Skin of body (tissue), 2 donors: ENCODE data around the gene FBXL14. TPM values are rescaled to one million over a fixed set of nuclear protein-coding genes. Genes with fewer than 3 reads are reported as not detected.

ENCODE experiments used
- DNase-seq: peaks from one replicate; lab custom pipeline; 2025; lab: John Stamatoyannopoulos, UW
- total RNA-seq: library from RNA; depleted of rRNA; stranded (reverse); fragments of >200 nt; gene quantifications from one replicate; pipeline ENCODE4 v1.2.3, GENCODE V29; 2014

Gene FBXL14, protein sequence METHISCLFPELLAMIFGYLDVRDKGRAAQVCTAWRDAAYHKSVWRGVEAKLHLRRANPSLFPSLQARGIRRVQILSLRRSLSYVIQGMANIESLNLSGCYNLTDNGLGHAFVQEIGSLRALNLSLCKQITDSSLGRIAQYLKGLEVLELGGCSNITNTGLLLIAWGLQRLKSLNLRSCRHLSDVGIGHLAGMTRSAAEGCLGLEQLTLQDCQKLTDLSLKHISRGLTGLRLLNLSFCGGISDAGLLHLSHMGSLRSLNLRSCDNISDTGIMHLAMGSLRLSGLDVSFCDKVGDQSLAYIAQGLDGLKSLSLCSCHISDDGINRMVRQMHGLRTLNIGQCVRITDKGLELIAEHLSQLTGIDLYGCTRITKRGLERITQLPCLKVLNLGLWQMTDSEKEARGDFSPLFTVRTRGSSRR
- total RNA-seq = 4.8 TPM

- peak; percentile 81 for DNase-seq
Measured at GRCh38 chr12:1594261-1595025, at the start of gene FBXL14. TSS of gene FBXL14 (minus strand) at chr12:1594581. CDS start at chr12:1594066, 515 bp downstream.

GRCh38 chr12:1643905-1644533 is 49.6 kb upstream of the FBXL14 start:
- DNase-seq = no peak

DNA sequence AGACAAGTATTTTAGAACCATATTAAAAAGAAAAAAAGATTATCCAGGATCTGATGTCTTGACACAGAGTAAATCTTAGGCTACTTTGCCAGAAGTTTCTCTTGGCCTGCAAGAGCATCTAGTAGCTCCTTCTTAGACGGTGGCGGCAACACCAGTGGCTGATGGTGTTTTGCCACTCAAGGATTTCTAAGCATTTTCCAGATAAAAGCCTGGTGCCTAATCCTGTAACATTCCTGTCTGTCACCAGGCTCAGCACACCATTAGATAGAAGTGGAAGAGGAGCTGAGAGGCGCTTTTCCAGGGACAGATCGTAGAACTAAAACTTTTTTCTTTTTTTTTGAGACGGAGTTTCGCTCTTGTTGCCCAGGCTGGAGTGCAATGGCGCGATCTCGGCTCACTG is 48.7 kb upstream of the FBXL14 start:
- no peak for DNase-seq

DNA sequence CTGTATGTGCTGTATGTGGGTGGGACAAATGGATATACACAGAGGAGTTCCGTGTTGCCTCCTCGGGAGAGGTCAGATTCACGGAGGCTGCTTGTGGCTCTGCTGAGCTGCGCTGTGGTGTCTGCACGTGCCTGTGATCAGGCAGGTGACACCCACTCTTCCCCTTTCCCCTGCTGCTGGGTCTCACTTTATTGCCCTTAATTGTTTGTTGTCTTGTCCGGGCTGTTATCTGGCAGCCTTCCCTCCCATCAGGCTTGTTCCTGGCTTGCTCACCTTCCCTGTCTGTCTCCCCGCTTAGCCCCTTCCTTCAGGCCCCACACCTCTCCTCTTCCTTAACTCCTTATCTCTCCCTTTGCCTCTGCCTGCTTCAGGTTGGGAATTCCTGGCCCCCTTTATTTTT is 48.1 kb upstream of the FBXL14 start:
- DNase-seq = no peak

DNA sequence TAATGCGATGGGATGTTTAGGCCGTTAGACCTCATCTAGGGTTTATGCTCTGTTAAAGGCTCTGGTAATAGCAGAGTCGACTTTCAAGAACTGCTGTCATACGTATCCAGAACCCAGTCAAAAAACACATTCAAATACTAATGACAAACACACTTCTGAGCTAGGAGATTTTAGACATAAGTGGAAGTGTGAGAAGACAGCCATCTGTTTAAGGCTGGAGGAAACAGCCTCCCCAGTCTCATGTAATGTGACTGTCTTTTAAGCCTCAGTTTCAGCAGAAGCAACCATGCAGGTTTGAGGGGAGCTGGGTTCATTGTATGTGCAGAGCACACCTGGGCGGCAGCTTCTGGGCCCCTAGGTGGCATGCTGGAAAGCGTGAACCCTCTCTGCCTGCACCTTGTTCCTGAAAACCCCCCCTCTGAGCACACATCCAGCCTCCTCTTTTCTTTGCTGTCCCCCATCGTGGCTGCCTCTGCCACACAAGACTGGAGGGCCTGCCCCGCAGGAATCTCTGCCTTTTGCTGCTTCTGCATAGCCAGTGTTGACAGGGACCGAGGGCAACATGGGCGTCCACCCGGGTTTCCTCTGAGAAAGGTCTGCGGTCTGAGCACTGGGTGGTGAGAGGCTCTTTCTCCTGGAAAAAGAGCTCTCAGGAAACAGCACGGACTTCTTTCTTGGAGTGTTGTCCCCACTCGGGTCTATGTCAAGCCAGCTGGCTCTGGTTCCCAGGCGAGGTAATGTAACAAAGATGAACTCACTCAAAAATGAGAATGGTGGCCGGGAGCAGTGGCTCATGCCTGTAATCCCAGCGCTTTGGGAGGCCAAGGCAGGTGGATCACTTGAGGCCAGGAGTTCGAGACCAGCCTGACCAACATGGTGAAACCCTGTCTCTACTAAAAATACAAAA is 46.2 kb upstream of the FBXL14 start:
- no peak for DNase-seq

DNA sequence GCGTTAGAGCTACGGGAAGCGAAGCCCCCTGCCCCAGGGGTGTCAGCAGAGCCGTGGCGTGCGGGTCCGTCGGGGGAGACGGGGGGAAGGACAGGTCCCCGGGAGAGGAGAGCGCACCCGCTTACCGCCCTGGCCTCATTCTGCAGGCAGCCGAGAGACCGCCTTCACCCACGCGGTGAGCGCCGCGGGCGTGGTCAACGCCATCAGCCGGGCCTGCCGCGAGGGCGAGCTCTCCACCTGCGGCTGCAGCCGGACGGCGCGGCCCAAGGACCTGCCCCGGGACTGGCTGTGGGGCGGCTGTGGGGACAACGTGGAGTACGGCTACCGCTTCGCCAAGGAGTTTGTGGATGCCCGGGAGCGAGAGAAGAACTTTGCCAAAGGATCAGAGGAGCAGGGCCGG is 45.2 kb upstream of the FBXL14 start:
- no peak for DNase-seq

DNA sequence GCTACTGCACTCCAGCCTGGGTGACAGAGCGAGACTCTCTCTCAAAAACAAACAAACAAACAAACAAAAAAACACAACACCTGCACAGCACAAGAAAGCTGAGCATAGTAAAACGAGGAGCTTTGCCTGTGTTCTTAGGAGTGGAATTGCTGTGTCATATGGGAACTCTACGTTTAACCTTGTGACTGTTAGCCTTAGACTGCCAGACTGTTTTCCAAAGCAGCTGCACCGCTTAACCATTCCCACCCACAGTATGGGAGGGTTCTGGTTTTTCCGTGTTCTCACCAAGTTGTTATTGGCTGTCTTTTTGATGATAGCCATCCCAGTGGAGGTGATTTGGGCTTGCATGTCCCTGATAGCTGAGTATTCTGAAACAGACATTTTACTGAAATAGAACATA is 43.8 kb upstream of the FBXL14 start:
- no peak for DNase-seq

DNA sequence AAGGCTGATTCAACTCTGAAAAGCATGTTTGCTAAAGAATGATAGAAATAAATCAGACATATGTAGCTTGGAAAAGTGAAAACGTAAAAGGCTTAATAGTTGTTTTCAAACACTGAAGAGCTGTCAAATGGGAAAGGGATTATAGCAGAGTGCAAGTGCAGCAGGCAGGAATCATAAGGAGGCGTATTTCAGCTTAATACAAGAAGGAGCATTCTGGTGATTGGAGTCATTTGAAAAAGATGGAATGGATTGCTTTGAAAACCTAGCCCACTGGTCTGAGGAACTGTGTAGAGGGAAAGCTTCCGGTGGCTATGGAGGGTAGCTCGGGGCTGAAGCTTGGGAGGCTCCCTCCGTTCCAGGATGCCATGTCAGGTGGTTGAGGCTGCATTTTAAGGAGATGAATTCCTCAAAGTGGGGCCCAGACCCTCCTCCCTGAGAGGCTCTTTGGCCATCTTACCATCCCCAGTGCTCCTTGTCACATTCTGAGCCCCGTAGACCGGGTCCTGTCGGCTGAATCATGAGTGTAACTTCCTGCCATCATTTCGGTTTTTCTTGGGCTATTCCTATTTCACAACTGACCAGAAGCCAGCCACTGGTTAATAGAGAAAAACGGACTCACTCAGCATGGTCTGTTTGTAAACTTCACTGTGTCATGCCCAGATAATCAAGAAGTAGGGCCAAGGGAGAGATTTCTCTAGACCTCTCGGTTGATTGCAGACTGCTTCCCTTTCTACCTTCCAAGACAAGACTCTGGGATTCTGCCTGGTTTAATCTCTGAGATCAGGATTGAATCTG is 41.1 kb upstream of the FBXL14 start:
- no peak for DNase-seq

DNA sequence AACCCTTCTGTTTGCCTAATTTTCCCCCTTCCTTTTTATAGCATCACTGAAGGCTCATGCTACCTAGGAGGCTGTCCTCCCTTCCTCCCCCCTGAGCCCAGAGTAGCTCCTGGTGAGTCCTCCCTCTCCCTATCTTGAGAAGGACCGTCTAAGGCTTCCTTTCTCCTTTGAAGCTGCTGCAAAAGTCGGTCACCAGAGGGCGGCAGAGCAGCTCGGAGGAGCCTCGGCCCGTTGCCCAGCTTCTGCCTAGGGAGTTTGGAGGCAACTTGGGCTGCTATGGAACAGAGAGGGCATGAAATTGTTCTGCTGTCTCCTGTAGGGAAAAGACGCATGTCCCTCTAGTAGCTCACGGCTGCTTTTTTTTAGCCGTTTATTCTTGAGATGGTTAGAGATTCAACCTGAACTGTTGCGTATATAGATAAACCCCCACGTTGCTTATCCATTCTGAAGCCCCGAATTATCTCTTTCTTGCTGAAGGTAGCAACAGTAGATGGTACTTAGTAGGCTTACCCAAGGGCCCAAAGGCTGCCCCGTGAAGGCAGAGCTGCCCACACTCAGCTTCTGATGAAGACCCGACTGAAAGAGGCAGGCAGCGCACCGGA is 40.3 kb upstream of the FBXL14 start:
- DNase-seq = peak; percentile 52

DNA sequence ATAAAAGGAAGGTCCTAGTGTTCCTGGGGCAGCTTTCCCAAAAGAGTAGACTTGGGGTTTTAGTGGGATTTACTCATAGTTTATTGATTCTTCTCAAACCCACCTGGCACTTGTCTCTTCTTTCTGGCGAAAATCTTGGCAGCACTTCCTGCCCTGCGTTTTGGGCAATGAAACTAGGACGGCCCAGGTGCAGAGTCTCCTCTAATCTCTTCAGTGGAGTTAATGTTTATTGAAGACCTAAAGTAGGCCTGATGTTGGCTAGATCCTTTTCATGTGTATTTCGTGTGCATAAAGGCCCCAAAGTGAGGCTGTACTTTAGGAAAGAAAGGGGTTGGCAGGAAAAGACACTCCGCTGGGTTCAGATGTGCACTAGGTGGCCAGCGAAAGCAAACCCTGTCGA is 39.8 kb upstream of the FBXL14 start:
- DNase-seq = no peak

- no peak for DNase-seq
Measured at GRCh38 chr12:1633459-1633858, 39.1 kb upstream of the FBXL14 start.

- DNase-seq = no peak
Measured at GRCh38 chr12:1632702-1633101, 38.3 kb upstream of the FBXL14 start.

- DNase-seq = no peak
Measured at GRCh38 chr12:1630827-1631591, 36.6 kb upstream of the FBXL14 start.

DNA sequence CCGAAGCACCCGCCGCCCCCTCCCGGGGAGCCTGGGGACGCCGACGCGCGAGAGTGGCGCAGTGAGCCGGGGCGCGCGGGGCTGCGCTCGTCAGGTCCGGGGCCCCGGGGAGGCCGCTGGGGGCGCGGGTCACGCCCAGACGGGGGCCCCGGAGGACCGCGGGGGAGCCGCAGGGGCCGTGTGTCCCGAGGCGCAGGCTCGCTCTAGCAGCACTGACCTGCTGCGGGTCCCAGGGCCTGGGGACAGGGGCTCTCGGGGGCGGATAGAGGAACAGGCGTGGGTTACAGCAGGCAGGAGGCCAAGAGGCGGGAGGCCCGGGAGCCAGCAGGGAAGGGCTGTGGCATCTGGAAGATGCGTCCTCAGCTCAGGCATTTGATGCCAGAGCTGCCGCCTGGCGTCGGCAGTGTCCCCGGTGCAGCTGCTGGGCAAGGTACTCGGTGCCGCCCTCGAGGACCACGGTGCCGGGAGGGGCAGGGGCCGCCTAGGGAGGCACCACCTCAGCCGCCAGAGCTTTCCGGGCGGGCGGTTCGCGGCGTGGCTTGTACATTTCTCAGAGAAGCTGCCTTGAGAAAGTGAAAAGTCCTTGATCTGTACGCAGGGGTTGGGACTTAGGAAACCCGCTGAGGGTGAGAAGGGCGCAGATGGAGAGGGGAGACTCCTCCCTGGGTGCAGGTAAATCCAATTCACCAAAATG is 35.9 kb upstream of the FBXL14 start:
- no peak for DNase-seq

DNA sequence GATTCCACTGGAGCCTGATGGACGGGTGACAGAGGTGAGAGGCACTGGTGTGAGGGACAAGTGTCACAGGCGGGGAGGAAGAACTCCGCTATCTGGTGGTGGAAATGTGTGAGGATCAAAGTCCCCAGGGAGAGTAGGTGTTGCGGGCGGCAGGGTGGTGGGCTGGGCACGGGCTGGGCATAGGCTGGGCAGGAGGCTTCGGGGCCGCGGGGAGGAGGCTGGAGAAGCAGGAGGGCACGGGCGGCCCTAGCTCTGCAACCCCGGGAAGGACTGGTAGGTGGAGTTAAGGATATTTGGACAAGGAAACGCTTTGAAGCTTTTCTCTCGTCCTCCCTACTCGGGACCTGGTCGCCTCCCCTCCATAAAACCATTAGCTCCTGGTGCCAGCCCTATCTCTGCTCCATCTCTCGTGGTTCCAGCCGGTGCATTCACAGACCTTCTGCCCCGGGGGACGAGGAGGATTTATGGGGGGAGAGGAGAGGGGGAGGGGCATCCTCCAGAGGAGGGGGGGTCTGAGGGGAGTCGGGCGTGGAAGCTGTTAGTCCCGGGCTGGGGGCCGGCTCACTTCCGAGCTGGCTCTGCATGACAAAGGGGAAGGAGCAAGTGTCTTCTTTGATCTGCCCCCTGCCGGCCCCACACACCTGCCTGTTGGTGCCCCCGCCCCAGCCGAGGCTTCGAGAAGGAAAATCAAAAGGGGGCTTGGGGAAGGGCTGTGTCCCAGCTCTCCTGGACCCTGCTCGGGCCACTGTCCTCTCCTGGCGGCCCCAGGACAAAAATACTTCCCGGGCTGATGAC is 35.2 kb upstream of the FBXL14 start:
- no peak for DNase-seq

DNA sequence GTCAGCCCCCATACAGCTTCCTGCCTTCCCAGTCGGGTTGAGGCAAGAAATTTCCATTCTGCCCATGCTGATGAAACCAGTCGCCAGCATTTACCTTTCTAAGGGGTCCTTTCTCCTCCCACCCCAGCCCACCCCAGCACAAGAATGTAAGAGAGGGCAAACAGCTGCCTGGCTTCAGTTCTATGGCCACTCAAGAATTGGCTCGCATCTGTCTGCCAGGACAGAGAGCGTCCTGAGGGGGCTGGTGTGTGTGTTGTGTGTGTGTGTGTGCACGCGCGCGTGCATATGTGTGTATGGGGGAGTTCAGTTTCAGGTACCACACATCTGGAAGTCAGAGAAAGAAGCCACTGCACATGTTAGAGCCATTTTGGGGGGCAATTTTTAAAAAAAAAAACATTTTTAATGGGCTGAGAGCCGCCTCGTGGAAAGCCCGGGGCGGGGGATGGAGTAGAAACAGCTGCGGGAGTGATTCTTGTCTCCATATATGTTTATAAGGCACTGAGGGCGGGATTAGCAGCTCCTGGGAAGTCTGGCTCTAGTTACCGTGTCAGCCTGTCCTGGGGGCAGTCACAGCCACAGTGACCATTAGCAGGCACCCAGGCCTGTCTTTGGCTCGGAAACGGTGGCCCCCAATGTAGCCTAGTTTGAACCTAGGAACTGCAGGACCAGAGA is 34.4 kb upstream of the FBXL14 start, which contains the start of gene WNT5B:
Gene WNT5B, plus strand, starts transcription at position 566 of the 672 bp plus-strand sequence. CDS start 2,124 bp downstream, outside the sequence.
- no peak for DNase-seq

DNA sequence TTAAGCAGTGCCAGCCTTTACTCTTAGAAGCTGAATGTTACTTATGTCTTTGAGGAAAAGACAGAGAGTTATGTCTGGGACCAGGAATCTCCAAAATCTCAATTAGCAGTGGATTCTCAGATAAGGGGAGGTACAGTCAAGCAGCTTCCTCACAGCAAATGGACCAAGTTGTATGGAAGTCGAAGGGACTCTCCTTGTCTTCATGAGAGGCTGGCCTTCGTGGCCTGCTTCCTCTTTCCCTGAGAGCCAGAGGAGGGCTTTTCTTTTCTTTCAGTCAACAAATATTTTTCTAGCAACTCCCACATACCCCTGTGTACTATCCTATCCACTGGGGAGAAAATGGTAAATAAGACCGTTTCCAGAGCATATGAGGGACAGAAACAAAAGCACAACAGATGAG is 28.0 kb upstream of the FBXL14 start:
- DNase-seq = no peak
